Neural cell (in vitro differentiated cells): ENCODE data around the gene CLASP2. TPM values are rescaled to one million over a fixed set of nuclear protein-coding genes. Genes with fewer than 3 reads are reported as not detected.

ENCODE experiments used
- H2AFZ ChIP-seq: fragments of 200-600, 300-800 bp; sonication (generic), shearing (Covaris generic); 2 replicates; pipeline ENCODE4 v1.6.0; 2014; ENCODE audit warnings: low read depth, mild to moderate bottlenecking, antibody characterized with exemption, low read length, moderate library complexity
- H3F3A ChIP-seq: fragments of 200-600 bp; shearing (Covaris generic); 2 replicates; pipeline ENCODE4 v1.6.1; 2016; ENCODE audit warnings: mild to moderate bottlenecking, moderate library complexity, mixed read lengths, antibody characterized with exemption, low read length; ENCODE audit not compliant: insufficient read depth, poor library complexity, severe bottlenecking
- H3K27ac ChIP-seq: fragments of 200-600, 300-800 bp; sonication (generic), shearing (Covaris generic); 2 replicates; pipeline ENCODE4 v1.5.1; 2014; ENCODE audit warnings: mild to moderate bottlenecking, low read length, moderate library complexity
- H3K27me3 ChIP-seq: fragments of 300-800, 200-600 bp; sonication (generic), shearing (Covaris generic); 2 replicates; pipeline ENCODE4 v1.6.0; 2014; ENCODE audit warnings: mild to moderate bottlenecking, low read depth, low read length, moderate library complexity; ENCODE audit not compliant: insufficient read depth
- H3K36me3 ChIP-seq: fragments of 300-800, 200-600 bp; sonication (generic), shearing (Covaris generic); 2 replicates; pipeline ENCODE4 v1.5.1; 2014; ENCODE audit warnings: mild to moderate bottlenecking, antibody characterized with exemption, low read length, moderate library complexity; ENCODE audit not compliant: insufficient read depth
- H3K4me2 ChIP-seq: fragments of 300-800, 200-600 bp; sonication (generic), shearing (Covaris generic); 2 replicates; pipeline ENCODE4 v1.6.0; 2014; ENCODE audit warnings: mild to moderate bottlenecking, low read length
- H3K4me3 ChIP-seq: fragments of 300-800, 200-600 bp; sonication (generic), shearing (Covaris generic); 2 replicates; pipeline ENCODE4 v1.5.1; 2014; ENCODE audit warnings: mild to moderate bottlenecking, low read length, moderate library complexity
- H3K79me2 ChIP-seq: fragments of 200-600 bp; shearing (Covaris generic); replicated peaks from 2 replicates; pipeline ENCODE4 v1.6.0; 2014; ENCODE audit warnings: mild to moderate bottlenecking, low read length, moderate library complexity; ENCODE audit not compliant: insufficient read depth
- H3K9ac ChIP-seq: fragments of 300-800, 200-600 bp; sonication (generic), shearing (Covaris generic); 2 replicates; pipeline ENCODE4 v1.6.1; 2016; ENCODE audit warnings: mild to moderate bottlenecking, low read length, mixed read lengths
- H3K9me2 ChIP-seq: fragments of 200-600 bp; shearing (Covaris generic); 2 replicates; pipeline ENCODE4 v1.6.1; 2016; ENCODE audit warnings: mild to moderate bottlenecking, low read length, mixed read lengths; ENCODE audit not compliant: insufficient read depth
- H3K9me3 ChIP-seq: fragments of 200-600, 300-800 bp; sonication (generic), shearing (Covaris generic); 2 replicates; pipeline ENCODE4 v1.6.1; 2016; ENCODE audit warnings: mild to moderate bottlenecking, mixed run types, low read length, moderate library complexity, mixed read lengths
- H4K20me1 ChIP-seq: fragments of 200-600 bp; shearing (Covaris generic); 2 replicates; pipeline ENCODE4 v1.6.1; 2016; ENCODE audit warnings: mild to moderate bottlenecking, mixed run types; ENCODE audit not compliant: insufficient read depth
- CTCF ChIP-seq: fragments of 450-650 bp; IDR thresholded peaks from 2 replicates; pipeline ENCODE4 v1.5.1; 2014; ENCODE audit warnings: antibody characterized with exemption, mild to moderate bottlenecking, moderate library complexity; ENCODE audit not compliant: poor library complexity, severe bottlenecking
- EP300 ChIP-seq: fragments of 450-650 bp; conservative IDR thresholded peaks from 2 replicates; pipeline ENCODE4 v1.6.1; 2014; ENCODE audit warnings: antibody characterized with exemption, mild to moderate bottlenecking, moderate library complexity; ENCODE audit not compliant: poor library complexity, severe bottlenecking
- EZH2 ChIP-seq: fragments of 200-600, 300-800 bp; shearing (Covaris generic), sonication (generic); IDR thresholded peaks from 2 replicates; pipeline ENCODE4 v1.6.1; 2014; ENCODE audit warnings: antibody characterized with exemption, low read length, borderline replicate concordance, mild to moderate bottlenecking; ENCODE audit not compliant: insufficient read depth, poor library complexity, severe bottlenecking
- MXI1 ChIP-seq: fragments of 450-650 bp; conservative IDR thresholded peaks from 2 replicates; pipeline ENCODE4 v1.6.1; 2014; ENCODE audit warnings: antibody characterized with exemption, mild to moderate bottlenecking; ENCODE audit not compliant: poor library complexity, severe bottlenecking
- POLR2AphosphoS5 ChIP-seq: IDR thresholded peaks from 2 replicates; pipeline ENCODE4 v1.6.1; 2012
- RAD21 ChIP-seq: fragments of 450-650 bp; conservative IDR thresholded peaks from 2 replicates; pipeline ENCODE4 v1.6.1; 2014; ENCODE audit warnings: antibody characterized with exemption, mild to moderate bottlenecking, moderate library complexity
- REST ChIP-seq: IDR thresholded peaks from 2 replicates; pipeline ENCODE4 v1.6.1; 2012; ENCODE audit warnings: borderline replicate concordance
- SMC3 ChIP-seq: fragments of 450-650 bp; conservative IDR thresholded peaks from 2 replicates; pipeline ENCODE4 v1.6.1; 2014; ENCODE audit warnings: antibody characterized with exemption, mild to moderate bottlenecking, moderate library complexity; ENCODE audit not compliant: poor library complexity
- TAF1 ChIP-seq: IDR thresholded peaks from 2 replicates; pipeline ENCODE4 v1.6.1; 2012; ENCODE audit warnings: low read depth
- polyA plus RNA-seq: library from polyadenylated mRNA; depleted of rRNA; stranded (reverse); fragments of >200 nt; gene quantifications from 2 replicates; pipeline ENCODE4 v1.2.3, GENCODE V29; 2014

CLASP2 gene
- polyA plus RNA-seq, 1 donor from 2014 or later, result 938 TPM

- H3F3A ChIP-seq, result no peaks in the 10 kb centered on the region
- H3K4me3 ChIP-seq, result no peak overlapping the region
- peaks cover 8% of the 10 kb centered on the region for H3K9me3 ChIP-seq
- H3K79me2 ChIP-seq, result peaks cover 16% of the 10 kb centered on the region
- H3K27ac ChIP-seq, result no peak overlapping the region
- no peaks in the 10 kb centered on the region for H3K36me3 ChIP-seq
- H3K9me2 ChIP-seq, result no peaks in the 10 kb centered on the region
- no peaks in the 10 kb centered on the region for H3K27me3 ChIP-seq
- H4K20me1 ChIP-seq, result no peaks in the 10 kb centered on the region
- no peak overlapping the region for H2AFZ ChIP-seq
- no peak overlapping the region for H3K4me2 ChIP-seq
- no peak overlapping the region for H3K9ac ChIP-seq
- TF ChIP-seq EZH2 (no peak), EP300 (no peak), TAF1 (no peak), POLR2AphosphoS5 (no peak), SMC3 (no peak), REST (no peak), MXI1 (no peak), CTCF (no peak), RAD21 (no peak)
These were observed 12.0 kb downstream of the CLASP2 start for GRCh38 chr3:33706056-33706455.

GRCh38 chr3:33704891-33705290 is 13.2 kb downstream of the CLASP2 start:
- Histone ChIP-seq H3K4me3 (no peak overlapping the region), H3K36me3 (no peaks in the 10 kb centered on the region), H4K20me1 (no peaks in the 10 kb centered on the region), H3K4me2 (no peak overlapping the region), H3K9ac (no peak overlapping the region), H3K9me2 (no peaks in the 10 kb centered on the region), H3F3A (no peaks in the 10 kb centered on the region), H2AFZ (no peak overlapping the region), H3K27me3 (no peaks in the 10 kb centered on the region), H3K27ac (no peak overlapping the region), H3K79me2 (peaks cover 13% of the 10 kb centered on the region), H3K9me3 (peaks cover 8% of the 10 kb centered on the region)
- TF ChIP-seq REST, result no peak
- TF ChIP-seq RAD21, result no peak
- TF ChIP-seq TAF1, result no peak
- TF ChIP-seq CTCF, result no peak
- no peak for TF ChIP-seq EZH2
- no peak for TF ChIP-seq MXI1
- no peak for TF ChIP-seq EP300
- no peak for TF ChIP-seq SMC3
